ENCODE results near the gene PNMA8C.
"Not testable (repeated sequence)": the region's sequence is repeated elsewhere in the genome, so short reads cannot be mapped to it uniquely, and the experiment has no call there.

The PNMA8C gene

GRCh38 chr19:46448601-46449000 lies 19.9 kb upstream of the PNMA8C start:
- in situ Hi-C loops (cut with HindIII; ENCODE audit: low sequenced_read_pairs), result loop anchor here (5.0 kb wide), 1 partner anchor 151 kb away; the partner anchor contains the start of gene HIF3A

- in situ Hi-C loops (cut with HindIII; ENCODE audit: low sequenced_read_pairs), result loop anchor here (5.0 kb wide), 1 partner anchor 151 kb away; the partner anchor contains the start of gene HIF3A
These were observed 19.1 kb upstream of the PNMA8C start for GRCh38 chr19:46447824-46448223.

- in situ Hi-C loops (cut with HindIII; ENCODE audit: low sequenced_read_pairs), result loop anchor here (5.0 kb wide), 1 partner anchor 150 kb away; the partner anchor contains the start of gene HIF3A
These were observed 18.3 kb upstream of the PNMA8C start for GRCh38 chr19:46447006-46447405.

DNA sequence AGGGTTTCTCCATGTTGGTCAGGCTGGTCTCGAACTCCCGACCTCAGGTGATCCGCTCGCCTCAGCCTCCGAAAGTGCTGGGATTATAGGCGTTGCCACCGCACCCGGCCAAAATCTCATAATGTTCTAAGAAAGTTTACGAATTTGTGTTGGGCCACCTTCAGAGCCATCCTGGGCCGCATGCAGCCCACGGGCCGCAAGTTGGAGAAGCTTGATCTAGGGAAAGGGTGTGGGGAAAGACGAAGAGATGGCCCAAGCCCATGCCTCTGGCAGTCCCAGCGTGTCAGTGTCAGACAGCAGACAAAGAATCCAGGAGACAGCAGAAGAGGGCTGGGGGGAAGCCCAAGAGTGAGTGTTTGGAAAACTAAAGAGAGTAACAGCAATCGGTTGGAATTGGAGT lies 17.3 kb upstream of the PNMA8C start:
- in situ Hi-C loops (cut with HindIII; ENCODE audit: low sequenced_read_pairs), result loop anchor here (5.0 kb wide), 1 partner anchor 149 kb away; the partner anchor contains the start of gene HIF3A

- in situ Hi-C loops (cut with HindIII; ENCODE audit: low sequenced_read_pairs), result no loop called here
These were observed 14.2 kb upstream of the PNMA8C start for GRCh38 chr19:46442808-46443450.

DNA sequence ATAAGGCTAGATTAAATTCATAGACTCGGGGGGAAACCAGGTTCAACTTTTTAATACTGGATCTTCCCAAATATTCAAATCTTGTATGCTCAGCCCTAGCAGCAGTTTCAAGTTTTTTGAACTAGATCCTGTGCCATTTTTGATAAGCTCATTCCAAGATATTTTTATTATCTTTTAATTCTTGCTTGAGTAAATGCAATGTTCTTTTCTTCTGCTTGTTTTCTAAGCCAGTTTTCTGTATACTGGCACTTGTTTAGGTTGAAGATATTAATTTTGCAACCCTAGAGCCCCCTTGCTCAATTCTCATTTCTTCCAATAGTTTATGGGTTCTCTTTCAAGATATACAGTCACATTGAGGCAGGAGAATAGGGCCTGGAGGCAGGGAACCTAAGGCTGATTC lies 13.1 kb upstream of the PNMA8C start:
- in situ Hi-C loops (cut with HindIII; ENCODE audit: low sequenced_read_pairs), result no loop called here

DNA sequence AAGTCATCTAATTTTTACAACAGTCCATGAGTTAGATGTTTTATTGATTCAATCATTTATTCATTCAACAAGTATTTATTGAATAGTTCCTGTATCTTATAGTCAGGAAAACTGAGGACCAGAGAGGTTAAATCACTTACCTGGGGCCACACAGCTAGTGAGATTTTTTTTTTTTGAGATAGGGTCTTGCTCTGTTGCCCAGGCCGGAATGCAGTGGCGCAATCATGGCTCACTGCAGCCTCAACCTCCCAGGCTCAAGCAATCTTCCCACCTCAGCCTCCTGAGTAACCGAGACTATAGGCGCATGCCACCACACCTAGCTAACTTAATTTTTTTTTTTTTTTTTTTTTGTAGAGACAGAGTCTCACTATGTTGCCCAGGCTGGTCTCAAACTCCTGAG lies 7.0 kb upstream of the PNMA8C start:
- in situ Hi-C loops (cut with HindIII; ENCODE audit: low sequenced_read_pairs), result not testable (repeated sequence)

DNA sequence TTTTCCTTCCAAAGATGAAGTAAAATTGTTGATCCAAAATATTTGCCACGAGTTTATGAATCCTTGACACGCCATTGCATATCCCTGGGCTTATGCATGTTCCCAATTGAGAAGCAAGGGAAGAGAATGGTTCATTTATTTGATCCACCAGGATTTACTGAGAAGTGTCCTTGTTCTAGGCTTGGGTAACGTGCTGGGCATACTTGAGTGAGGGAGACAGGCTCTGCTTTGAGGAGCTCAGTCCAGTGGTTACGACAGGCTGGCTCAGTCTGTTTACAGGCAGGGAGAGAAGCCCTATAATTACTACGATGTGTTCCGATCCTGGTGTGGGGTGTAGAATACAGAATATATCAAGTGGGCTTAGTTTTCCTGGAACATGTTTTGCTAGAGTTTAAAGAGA lies 6.3 kb upstream of the PNMA8C start:
- in situ Hi-C loops (cut with HindIII; ENCODE audit: low sequenced_read_pairs), result no loop called here

- in situ Hi-C loops (cut with HindIII; ENCODE audit: low sequenced_read_pairs), result not testable (repeated sequence)
These were observed 4.7 kb upstream of the PNMA8C start for GRCh38 chr19:46433470-46433869.

DNA sequence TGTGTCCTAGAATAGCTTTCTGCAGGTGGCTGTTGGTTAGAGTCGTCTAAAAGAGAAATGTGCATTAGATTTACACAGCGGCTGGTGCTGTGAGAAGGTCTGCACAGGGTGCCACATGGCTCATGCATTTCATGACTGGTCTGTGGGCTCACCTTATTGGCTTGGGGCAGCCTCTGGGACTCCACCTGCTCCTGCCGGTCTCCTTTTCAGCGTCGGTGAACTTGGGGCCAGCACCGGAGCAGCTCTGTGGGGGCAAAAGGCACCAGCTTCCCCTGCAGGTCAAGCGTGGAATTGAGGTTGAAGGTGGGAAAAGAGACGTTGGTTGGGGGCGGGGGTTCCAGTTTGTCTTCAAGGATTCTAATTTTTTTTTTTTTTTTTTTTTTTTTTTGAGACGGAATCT lies 3.1 kb upstream of the PNMA8C start:
- in situ Hi-C loops (cut with HindIII; ENCODE audit: low sequenced_read_pairs), result no loop called here

DNA sequence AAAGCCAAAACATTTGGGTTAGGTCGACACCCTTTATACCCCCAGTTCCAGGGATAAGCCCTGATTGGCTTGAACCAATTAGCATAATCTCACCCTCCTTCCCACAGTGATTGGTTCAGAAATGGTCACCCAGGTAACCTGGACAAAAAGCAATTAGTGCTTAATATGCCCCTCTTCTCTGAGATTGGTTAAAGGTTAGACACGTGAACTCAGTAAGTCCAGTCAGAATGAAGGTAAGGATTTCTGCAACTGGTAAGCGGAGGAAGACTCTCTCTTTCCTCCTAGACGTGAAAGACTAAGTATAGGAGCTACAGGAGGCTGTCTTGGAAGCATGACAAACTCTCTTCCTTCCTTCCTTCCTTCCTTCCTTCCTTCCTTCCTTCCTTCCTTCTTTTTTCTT lies 1.3 kb upstream of the PNMA8C start:
- in situ Hi-C loops (cut with HindIII; ENCODE audit: low sequenced_read_pairs), result no loop called here

DNA sequence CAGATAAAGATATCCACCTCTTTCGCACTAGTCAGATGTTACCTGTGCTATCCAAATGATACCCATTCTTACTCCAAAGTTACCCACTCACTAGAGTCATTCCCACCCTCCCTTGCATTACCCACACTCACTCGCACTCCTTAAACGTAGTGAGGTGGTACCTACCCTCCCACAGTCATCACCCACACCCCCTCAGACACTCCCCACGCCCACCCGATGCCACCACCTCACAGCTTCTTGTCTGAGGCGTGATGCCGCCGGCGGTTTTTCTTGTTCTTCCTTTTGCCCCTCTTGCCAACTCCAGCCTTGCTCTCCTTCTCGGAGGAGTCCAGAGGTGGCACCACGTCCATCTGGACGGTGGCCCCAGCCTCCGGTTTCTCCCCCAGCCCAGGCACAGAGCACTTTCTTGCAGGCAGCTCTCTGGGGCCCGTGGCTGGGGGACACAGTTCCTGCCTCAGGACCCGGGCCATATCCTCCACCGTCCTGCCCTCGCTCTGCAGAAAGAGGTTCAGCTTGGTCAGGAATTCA lies 1.2 kb downstream of the PNMA8C start:
- in situ Hi-C loops (cut with HindIII; ENCODE audit: low sequenced_read_pairs), result no loop called here

GRCh38 chr19:46426506-46427162 lies 2.1 kb downstream of the PNMA8C start:
- in situ Hi-C loops (cut with HindIII; ENCODE audit: low sequenced_read_pairs), result no loop called here

GRCh38 chr19:46426035-46426505 lies 2.7 kb downstream of the PNMA8C start:
- in situ Hi-C loops (cut with HindIII; ENCODE audit: low sequenced_read_pairs), result no loop called here

- in situ Hi-C loops (cut with HindIII; ENCODE audit: low sequenced_read_pairs), result loop anchor here (25.0 kb wide), 1 partner anchor 114 kb away; no protein-coding TSS in a partner anchor
These were observed 5.5 kb downstream of the PNMA8C start for GRCh38 chr19:46423188-46423587.

- in situ Hi-C loops (cut with HindIII; ENCODE audit: low sequenced_read_pairs), result loop anchor here (25.0 kb wide), 1 partner anchor 115 kb away; no protein-coding TSS in a partner anchor
These were observed 6.4 kb downstream of the PNMA8C start for GRCh38 chr19:46422344-46422743.

- in situ Hi-C loops (cut with HindIII; ENCODE audit: low sequenced_read_pairs), result loop anchor here (25.0 kb wide), 1 partner anchor 117 kb away; no protein-coding TSS in a partner anchor
These were observed 8.7 kb downstream of the PNMA8C start for GRCh38 chr19:46420056-46420455.

- in situ Hi-C loops (cut with HindIII; ENCODE audit: low sequenced_read_pairs), result loop anchor here (25.0 kb wide), 1 partner anchor 121 kb away; no protein-coding TSS in a partner anchor
These were observed 12.7 kb downstream of the PNMA8C start for GRCh38 chr19:46415804-46416709.

GRCh38 chr19:46414899-46415298 lies 13.8 kb downstream of the PNMA8C start:
- in situ Hi-C loops (cut with HindIII; ENCODE audit: low sequenced_read_pairs), result loop anchor here (25.0 kb wide), 1 partner anchor 122 kb away; no protein-coding TSS in a partner anchor

DNA sequence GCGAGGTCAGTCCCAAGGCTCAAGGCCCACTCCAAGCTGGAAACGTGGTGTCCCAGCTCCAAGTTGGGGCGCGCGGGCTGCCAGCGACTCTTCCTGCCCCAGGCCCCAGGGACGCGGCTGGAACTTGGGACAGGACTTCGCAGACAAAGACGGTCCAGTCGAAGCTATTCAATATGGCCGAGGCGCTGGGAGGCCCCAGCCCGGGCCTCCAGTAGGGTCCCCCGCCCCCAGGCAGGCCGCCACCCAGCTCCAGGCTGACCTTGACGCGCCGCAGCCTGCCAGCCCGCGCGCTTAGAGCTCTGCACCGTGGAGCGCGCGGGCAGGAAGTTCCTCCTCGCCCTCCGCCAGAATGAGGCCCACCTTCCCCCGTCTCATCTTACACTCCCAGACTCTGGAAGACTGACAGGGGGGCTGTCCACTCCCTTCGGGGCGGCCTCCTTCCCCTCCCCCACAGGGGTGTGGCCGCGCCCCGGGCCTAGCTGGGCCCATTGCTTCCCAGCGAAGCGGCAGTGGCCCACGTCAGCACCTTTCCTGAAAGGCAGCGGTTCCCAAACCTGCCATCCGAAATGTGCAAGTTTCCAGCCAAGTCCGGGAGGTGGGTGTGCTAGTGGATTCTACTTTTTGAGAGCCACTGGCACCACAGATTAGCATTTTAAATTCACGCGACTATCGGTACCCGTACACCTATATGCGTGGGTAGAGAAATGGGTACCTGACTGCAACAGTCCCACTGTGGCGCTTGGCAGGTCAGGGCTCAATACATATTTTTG lies 15.3 kb downstream of the PNMA8C start, which contains the start of gene CCDC8:
TSS of gene CCDC8 (minus strand) at position 303 of the 770 bp plus-strand sequence. CDS start 754 bp downstream, outside the sequence.
- in situ Hi-C loops (cut with HindIII; ENCODE audit: low sequenced_read_pairs), result loop anchor here (25.0 kb wide), 1 partner anchor 124 kb away; no protein-coding TSS in a partner anchor

All from endothelial cell of hepatic sinusoid (primary cell).